K562 (cell line): ENCODE measurements around the gene WNK1. TPM values are rescaled to one million over a fixed set of nuclear protein-coding genes. Genes with fewer than 3 reads are reported as not detected.

Experiments used
- ATF3 ChIP-seq, 2 experiments: fragments of 450-650 bp in 1 of 2; sonication (generic) in 1 of 2; formaldehyde crosslinking in 1 of 2; IDR thresholded peaks in 1 of 2; conservative IDR thresholded peaks in 1 of 2; 2 replicates each; pipeline versions ENCODE4 v1.6.1 to v1.8.1; 2016 to 2023; ENCODE audit warnings: mild to moderate bottlenecking in 2 of 2, moderate library complexity in 2 of 2, inconsistent platforms in 1 of 2, missing genetic modification reagents in 1 of 2
- CCNT2 ChIP-seq: IDR thresholded peaks from 2 replicates; pipeline ENCODE4 v1.6.1; 2011; ENCODE audit warnings: borderline replicate concordance, low read depth, mild to moderate bottlenecking, moderate library complexity, mixed read lengths, low read length; ENCODE audit not compliant: insufficient read length; ENCODE audit errors: extremely low read depth
- CHD1 ChIP-seq: fragments of 200-600 bp; sonication (generic); IDR thresholded peaks from one replicate; pipeline ENCODE4 v1.6.1; 2012; ENCODE audit warnings: mild to moderate bottlenecking, moderate library complexity, low read length, inconsistent platforms
- EHMT2 ChIP-seq: fragments of 450-650 bp; IDR thresholded peaks from 2 replicates; pipeline ENCODE4 v1.6.1; 2018; ENCODE audit warnings: antibody characterized with exemption
- GABPA ChIP-seq: fragments of 200-800 bp; sonication (Bioruptor generic); conservative IDR thresholded peaks from 2 replicates; pipeline ENCODE4 v1.6.1; 2016; ENCODE audit warnings: low read depth, missing genetic modification characterization, missing compliant biosample characterization
- HMGN3 ChIP-seq: IDR thresholded peaks from 2 replicates; pipeline ENCODE4 v1.6.1; 2011; ENCODE audit warnings: borderline replicate concordance, low read depth, mild to moderate bottlenecking, mixed read lengths, low read length; ENCODE audit not compliant: insufficient read length; ENCODE audit errors: extremely low read depth
- HMGXB4 ChIP-seq: sonication (generic); formaldehyde crosslinking; IDR thresholded peaks from 2 replicates; pipeline ENCODE4 v1.8.1; 2023; ENCODE audit warnings: mild to moderate bottlenecking, missing genetic modification reagents
- HNRNPL ChIP-seq: fragments of 200-400 bp; formaldehyde crosslinking; IDR thresholded peaks from 2 replicates; pipeline ENCODE4 v1.6.1; 2017; ENCODE audit warnings: low read depth, mild to moderate bottlenecking, low read length
- L3MBTL2 ChIP-seq: fragments of 450-650 bp; IDR thresholded peaks from 2 replicates; pipeline ENCODE4 v1.6.1; 2016; ENCODE audit warnings: mild to moderate bottlenecking, moderate library complexity
- MED1 ChIP-seq: sonication (generic); formaldehyde crosslinking; IDR thresholded peaks from 2 replicates; pipeline ENCODE4 v1.8.1; 2023; ENCODE audit warnings: missing genetic modification reagents, borderline replicate concordance
- NBN ChIP-seq: fragments of 450-650 bp; IDR thresholded peaks from 2 replicates; pipeline ENCODE4 v1.6.1; 2016; ENCODE audit warnings: low read depth, mild to moderate bottlenecking
- NRF1 ChIP-seq, 2 experiments: fragments of 450-650 bp; IDR thresholded peaks in 1 of 2; conservative IDR thresholded peaks in 1 of 2; 2 replicates each; pipeline ENCODE4 v1.6.1; 2014; ENCODE audit warnings: mild to moderate bottlenecking in 2 of 2
- PML ChIP-seq: IDR thresholded peaks from 2 replicates; pipeline ENCODE4 v1.6.1; 2012; ENCODE audit warnings: low read length, inconsistent platforms
- POLR2G ChIP-seq: fragments of 200-400 bp; formaldehyde crosslinking; IDR thresholded peaks from 2 replicates; pipeline ENCODE4 v1.6.1; 2017; ENCODE audit warnings: low read depth, mild to moderate bottlenecking, antibody characterized with exemption, low read length, moderate library complexity
- SIN3B ChIP-seq: fragments of 450-650 bp; IDR thresholded peaks from 2 replicates; pipeline ENCODE4 v1.6.1; 2017; ENCODE audit warnings: low read depth, mild to moderate bottlenecking, moderate library complexity
- SIRT6 ChIP-seq: IDR thresholded peaks from one replicate; pipeline ENCODE4 v1.6.1; 2012; ENCODE audit warnings: low read depth, mild to moderate bottlenecking, control low read depth, inconsistent platforms, low read length, moderate library complexity
- STAT5A ChIP-seq: IDR thresholded peaks from 2 replicates; pipeline ENCODE4 v1.6.1; 2012; ENCODE audit warnings: low read length, inconsistent platforms, borderline replicate concordance
- ZFX ChIP-seq: sonication (generic); formaldehyde crosslinking; IDR thresholded peaks from 2 replicates; pipeline ENCODE4 v1.8.0; 2022; ENCODE audit warnings: mild to moderate bottlenecking, missing genetic modification reagents, moderate library complexity
- ZNF217 ChIP-seq: sonication (generic); formaldehyde crosslinking; IDR thresholded peaks from 2 replicates; pipeline ENCODE4 v1.8.0; 2022; ENCODE audit warnings: mild to moderate bottlenecking, missing genetic modification reagents
- ZNF436 ChIP-seq: fragments of 250-450, 450-650 bp; sonication (Bioruptor Pico); formaldehyde crosslinking; IDR thresholded peaks from 2 replicates; pipeline ENCODE4 v1.7.0; 2020; ENCODE audit warnings: mild to moderate bottlenecking
- ZNF445 ChIP-seq: fragments of 250-450 bp; sonication (Bioruptor Pico); IDR thresholded peaks from 2 replicates; pipeline ENCODE4 v1.4.0; 2020; ENCODE audit warnings: low read depth, mild to moderate bottlenecking, moderate library complexity
- ZNF77 ChIP-seq: fragments of 250-450 bp; sonication (Bioruptor Pico); IDR thresholded peaks from 2 replicates; pipeline ENCODE4 v1.5.0; 2020
- polyA plus RNA-seq, 8 experiments: library from polyadenylated mRNA; depleted of rRNA in 4 of 8; stranded (reverse) in 5 of 8; unstranded in 3 of 8; fragments of >200 nt; fragmentation: Nextera tagmentation in 2 of 8; fragmentation: Illumina TruSeq in 1 of 8; extraction: Ambion mirVana in 2 of 8; extraction: Trizol in 1 of 8; gene quantifications; 2 replicates each; pipeline versions ENCODE4 v1.2.1 to v1.2.3, GENCODE V29; 2011 to 2014; ENCODE audit warnings: inconsistent platforms in 1 of 8, missing spikeins in 1 of 8
- total RNA-seq, 7 experiments: library from RNA; depleted of rRNA in 6 of 7; stranded (reverse); fragments of >200 nt in 6 of 7; fragmentation: Illumina TruSeq in 2 of 7; extraction: Trizol in 2 of 7; gene quantifications; 2 replicates each; pipeline versions ENCODE4 v1.2.1 to v1.2.3, GENCODE V29; 2011 to 2021; ENCODE audit warnings: low replicate concordance in 1 of 7
- TF ChIP-seq, protein P1 (sequence below): fragments of 250-450 bp; sonication (Bioruptor Pico); IDR thresholded peaks from 2 replicates; pipeline ENCODE4 v1.9.0; 2021; ENCODE audit warnings: mild to moderate bottlenecking, inconsistent platforms

Gene WNK1
- total and polyA plus RNA-seq, 9 of the 15 experiments (the other 6 are each of a cell fraction or from before 2014, with no cell fraction given) = 4.3 to 73.9 (median 31.0) TPM

- TF ChIP-seq ATF3 (IDR thresholded peaks at IDR 0.05) = no peak
- no peak for TF ChIP-seq ATF3 (CRISPR knock-in tag; conservative IDR thresholded peaks at IDR 0.05)
- peak; percentile 43; the same call in 1 of the 2 replicates for TF ChIP-seq SIN3B
- TF ChIP-seq SIRT6 = no peak
- peak; percentile 72; the same call in 1 of the 2 replicates for TF ChIP-seq HMGXB4 (CRISPR knock-in tag)
- no peak for TF ChIP-seq ZNF436 (CRISPR knock-in tag)
- TF ChIP-seq HNRNPL = 0 out of 2 replicates have a peak, but pooled peaks have one; percentile 19
- no peak for TF ChIP-seq STAT5A
- peak; percentile 59 for TF ChIP-seq CCNT2
- no peak for TF ChIP-seq ZNF445 (CRISPR knock-in tag)
- 0 out of 4 replicates have a peak, but pooled peaks of 1 of the 2 experiments have one; percentile 17 for TF ChIP-seq NRF1 (conservative IDR thresholded peaks at IDR 0.05 in 1 of 2, IDR thresholded peaks at IDR 0.05 in 1 of 2)
- no peak for TF ChIP-seq MED1 (CRISPR knock-in tag)
- TF ChIP-seq, protein P1, sequence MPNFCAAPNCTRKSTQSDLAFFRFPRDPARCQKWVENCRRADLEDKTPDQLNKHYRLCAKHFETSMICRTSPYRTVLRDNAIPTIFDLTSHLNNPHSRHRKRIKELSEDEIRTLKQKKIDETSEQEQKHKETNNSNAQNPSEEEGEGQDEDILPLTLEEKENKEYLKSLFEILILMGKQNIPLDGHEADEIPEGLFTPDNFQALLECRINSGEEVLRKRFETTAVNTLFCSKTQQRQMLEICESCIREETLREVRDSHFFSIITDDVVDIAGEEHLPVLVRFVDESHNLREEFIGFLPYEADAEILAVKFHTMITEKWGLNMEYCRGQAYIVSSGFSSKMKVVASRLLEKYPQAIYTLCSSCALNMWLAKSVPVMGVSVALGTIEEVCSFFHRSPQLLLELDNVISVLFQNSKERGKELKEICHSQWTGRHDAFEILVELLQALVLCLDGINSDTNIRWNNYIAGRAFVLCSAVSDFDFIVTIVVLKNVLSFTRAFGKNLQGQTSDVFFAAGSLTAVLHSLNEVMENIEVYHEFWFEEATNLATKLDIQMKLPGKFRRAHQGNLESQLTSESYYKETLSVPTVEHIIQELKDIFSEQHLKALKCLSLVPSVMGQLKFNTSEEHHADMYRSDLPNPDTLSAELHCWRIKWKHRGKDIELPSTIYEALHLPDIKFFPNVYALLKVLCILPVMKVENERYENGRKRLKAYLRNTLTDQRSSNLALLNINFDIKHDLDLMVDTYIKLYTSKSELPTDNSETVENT (CRISPR knock-in tag) = 0 out of 2 replicates have a peak, but pooled peaks have one; percentile 50
- peak; percentile 26 for TF ChIP-seq HMGN3
- peak; percentile 53 for TF ChIP-seq POLR2G
- TF ChIP-seq ZFX (CRISPR knock-in tag) = peak; percentile 76
- 0 out of 2 replicates have a peak, but pooled peaks have one; percentile 10 for TF ChIP-seq GABPA
- no peak for TF ChIP-seq CHD1
- TF ChIP-seq PML = no peak
- TF ChIP-seq L3MBTL2 = peak; percentile 47; the same call in 1 of the 2 replicates
- TF ChIP-seq EHMT2 = no peak
- TF ChIP-seq NBN = no peak
- no peak for TF ChIP-seq ZNF77 (CRISPR knock-in tag)
- no peak for TF ChIP-seq ZNF217 (CRISPR knock-in tag)
Measured at GRCh38 chr12:752695-753610, 574 bp downstream of the WNK1 start (continued).
